A549 (cell line): ENCODE data around the gene ANP32A. TPM values are rescaled to one million over a fixed set of nuclear protein-coding genes. Genes with fewer than 3 reads are reported as not detected.

Source experiments
- ATAC-seq, 2 experiments: fragments of 200-7000 bp in 1 of 2; fragments of >200 bp in 1 of 2; cut with Nextera tagmentation in 1 of 2; cut with Tn5 transposase in 1 of 2; 3 replicates each; pipeline versions ENCODE4 v1.8.0 to v1.9.1; 2018 to 2020; ENCODE audit warnings: mild to moderate bottlenecking in 1 of 2, moderate library complexity in 1 of 2
- CTCF ChIA-PET: fragments of 300-600 bp; sonication (Branson Sonifier 250); formaldehyde crosslinking; extraction: SDS; loops from one replicate; lab custom pipeline; 2021; ENCODE audit warnings: antibody characterized with exemption, inconsistent platforms; lab: Yijun Ruan, JAX
- POLR2A ChIA-PET: fragments of 350-600 bp; formaldehyde crosslinking; extraction: SDS; loops from one replicate; lab custom pipeline; 2021; ENCODE audit warnings: antibody characterized with exemption, inconsistent platforms; lab: Yijun Ruan, JAX
- DNase-seq, 2 experiments: peaks; one replicate each; pipeline versions ENCODE4 v3.0.0 to v3.0.0-alpha.2; 2011 to 2016; ENCODE audit warnings: low read depth in 1 of 2, low spot score in 1 of 2
- FAIRE-seq: peaks from 2 replicates; lab custom pipeline; 2011; peaks lifted over from hg19 to GRCh38; lab: Jason Lieb, UNC
- H3K27ac ChIP-seq, 2 experiments: fragments of >200 bp; sonication (Bioruptor Twin); formaldehyde crosslinking; 3 replicates each; pipeline ENCODE4 v1.5.1; 2016 to 2017
- H3K4me1 ChIP-seq: fragments of >200 bp; sonication (Bioruptor Twin); formaldehyde crosslinking; 3 replicates; pipeline ENCODE4 v1.6.1; 2016
- H3K4me2 ChIP-seq: fragments of >200 bp; sonication (Bioruptor Twin); formaldehyde crosslinking; 3 replicates; pipeline ENCODE4 v1.6.1; 2016
- H3K4me3 ChIP-seq: fragments of >200 bp; sonication (Bioruptor Twin); formaldehyde crosslinking; 3 replicates; pipeline ENCODE4 v1.5.1; 2016
- H3K9me3 ChIP-seq: fragments of >200 bp; sonication (Bioruptor Twin); formaldehyde crosslinking; 3 replicates; pipeline ENCODE4 v1.6.1; 2016
- CEBPB ChIP-seq, 2 experiments: fragments of >200 bp in 1 of 2; sonication (Bioruptor Twin) in 1 of 2; formaldehyde crosslinking in 1 of 2; IDR thresholded peaks; 2 replicates each; pipeline ENCODE4 v1.6.1; 2012 to 2016
- E2F6 ChIP-seq: IDR thresholded peaks from 2 replicates; pipeline ENCODE4 v1.6.1; 2012; ENCODE audit warnings: low read depth, borderline replicate concordance
- EHMT2 ChIP-seq: fragments of 200-600 bp; sonication (generic); IDR thresholded peaks from 2 replicates; pipeline ENCODE4 v1.6.1; 2016; ENCODE audit warnings: antibody characterized with exemption, low read depth, mild to moderate bottlenecking, moderate library complexity
- EP300 ChIP-seq, 2 experiments: fragments of >200 bp; sonication (Bioruptor Twin); formaldehyde crosslinking; IDR thresholded peaks; 2 replicates in 1 of 2; 3 replicates in 1 of 2; pipeline ENCODE4 v1.6.1; 2016 to 2017
- FOXS1 ChIP-seq: fragments of 250-450 bp; sonication (Bioruptor Pico); IDR thresholded peaks from 2 replicates; pipeline ENCODE4 v1.5.0; 2020; ENCODE audit warnings: mild to moderate bottlenecking, moderate library complexity
- HEYL ChIP-seq: fragments of 250-450 bp; sonication (Bioruptor Pico); IDR thresholded peaks from 2 replicates; pipeline ENCODE4 v1.8.0; 2021; ENCODE audit warnings: mild to moderate bottlenecking, moderate library complexity
- HOXA7 ChIP-seq: fragments of 250-450 bp; sonication (Bioruptor Pico); IDR thresholded peaks from 2 replicates; pipeline ENCODE4 v1.5.0; 2020; ENCODE audit warnings: mild to moderate bottlenecking, moderate library complexity
- HOXB13 ChIP-seq: fragments of 250-450 bp; sonication (Bioruptor Pico); IDR thresholded peaks from 2 replicates; pipeline ENCODE4 v1.5.0; 2020; ENCODE audit warnings: low read depth, mild to moderate bottlenecking, moderate library complexity
- KDM1A ChIP-seq: fragments of 200-600 bp; sonication (generic); IDR thresholded peaks from 2 replicates; pipeline ENCODE4 v1.6.1; 2016; ENCODE audit warnings: low read depth, mild to moderate bottlenecking
- KDM5A ChIP-seq: fragments of 200-600 bp; sonication (generic); IDR thresholded peaks from 2 replicates; pipeline ENCODE4 v1.6.1; 2016; ENCODE audit warnings: antibody characterized with exemption, mild to moderate bottlenecking
- MAFK ChIP-seq: fragments of 450-650 bp; IDR thresholded peaks from 2 replicates; pipeline ENCODE4 v1.6.1; 2014; ENCODE audit not compliant: partially characterized antibody
- MAX ChIP-seq: IDR thresholded peaks from 2 replicates; pipeline ENCODE4 v1.6.1; 2012
- NFE2L2 ChIP-seq: fragments of 150-350 bp; conservative IDR thresholded peaks from 2 replicates; pipeline ENCODE4 v1.6.1; 2014; ENCODE audit warnings: low read length
- NR3C1 ChIP-seq: fragments of >200 bp; sonication (Bioruptor Twin); formaldehyde crosslinking; IDR thresholded peaks from 3 replicates; pipeline ENCODE4 v1.6.1; 2017
- POLR2AphosphoS2 ChIP-seq: conservative IDR thresholded peaks from 2 replicates; pipeline ENCODE4 v1.6.1; 2012; ENCODE audit warnings: low read length, improper control_type of control experiment, inconsistent platforms
- RARB ChIP-seq: fragments of 250-450 bp; sonication (Bioruptor Pico); IDR thresholded peaks from 2 replicates; pipeline ENCODE4 v1.8.0; 2021; ENCODE audit warnings: mild to moderate bottlenecking, moderate library complexity
- RCOR1 ChIP-seq: fragments of 150-350 bp; IDR thresholded peaks from 2 replicates; pipeline ENCODE4 v1.6.1; 2014; ENCODE audit warnings: antibody characterized with exemption, low read length, low read depth
- RFX5 ChIP-seq: fragments of 450-650 bp; IDR thresholded peaks from 2 replicates; pipeline ENCODE4 v1.7.1; 2014; ENCODE audit warnings: antibody characterized with exemption, mild to moderate bottlenecking, moderate library complexity
- SMC3 ChIP-seq: fragments of >200 bp; sonication (Bioruptor Twin); formaldehyde crosslinking; IDR thresholded peaks from 3 replicates; pipeline ENCODE4 v1.6.1; 2018; ENCODE audit warnings: inconsistent platforms
- USF2 ChIP-seq: fragments of 450-650 bp; IDR thresholded peaks from 2 replicates; pipeline ENCODE4 v1.6.1; 2014; ENCODE audit warnings: antibody characterized with exemption
- ZNF302 ChIP-seq: fragments of 250-450 bp; sonication (Bioruptor Pico); IDR thresholded peaks from 2 replicates; pipeline ENCODE4 v1.9.0; 2021; ENCODE audit warnings: inconsistent platforms, mild to moderate bottlenecking, moderate library complexity
- WGBS: methylation state at CpG from one replicate; pipeline ENCODE4 v1.1.6; 2017; ENCODE audit errors: missing lambda C conversion rate; 5-methylcytosine and 5-hydroxymethylcytosine counted together
- polyA plus RNA-seq, 4 experiments: library from polyadenylated mRNA; depleted of rRNA in 3 of 4; stranded (reverse); fragments of >200 nt; fragmentation: RNase III in 1 of 4; extraction: RNeasy Plus Mini Kit Qiagen cat#74134 plus additional on column Dnase treatment in 1 of 4; gene quantifications; 2 replicates in 3 of 4; 3 replicates in 1 of 4; pipeline ENCODE4 v1.2.3, GENCODE V29; 2011 to 2017
- TF ChIP-seq, protein P1 (sequence below): fragments of 250-450 bp; sonication (Bioruptor Pico); IDR thresholded peaks from 2 replicates; pipeline ENCODE4 v1.5.0; 2021; ENCODE audit warnings: mild to moderate bottlenecking, moderate library complexity, borderline replicate concordance

ANP32A gene
- polyA plus RNA-seq, 2 of the 4 experiments (the other 2 are of a cell fraction), result 208 to 354 TPM

DNA sequence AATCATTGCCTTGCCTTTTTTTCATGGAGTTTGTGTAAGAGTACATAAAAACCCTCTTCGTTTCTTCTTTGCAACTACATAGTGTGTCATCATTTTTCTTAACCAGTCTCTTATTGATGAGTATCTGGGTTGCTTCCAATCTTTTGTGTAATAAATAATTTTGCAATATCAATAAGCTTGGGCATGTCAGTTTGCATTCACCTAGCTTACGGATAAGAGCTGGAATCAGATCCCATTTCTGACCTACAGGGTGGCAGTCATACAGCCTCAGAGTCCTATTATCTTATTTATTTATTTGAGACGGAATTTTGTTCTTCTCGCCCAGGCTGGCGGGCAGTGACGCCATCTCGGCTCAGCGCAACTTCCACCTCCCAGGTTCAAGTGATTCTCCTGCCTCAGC, 18.3 kb downstream of the ANP32A start:
- Histone ChIP-seq H3K4me1 (0 out of 3 replicates have a peak, but pooled peaks cover 6% of the 10 kb centered on the region), H3K27ac (no peak overlapping the region), H3K4me2 (no peak overlapping the region), H3K9me3 (no peaks in the 10 kb centered on the region), H3K4me3 (no peak overlapping the region)
- CTCF ChIA-PET, result interaction anchor here (0.6 to 0.8 kb wide), 2 partner anchors 19 to 26 kb away, joined by 3 read pairs; no protein-coding TSS in a partner anchor
- POLR2A ChIA-PET, result no interaction called here
- DNase-seq (no peak), FAIRE-seq (no peak), ATAC-seq (no peak)
- no peak for TF ChIP-seq KDM5A
- no peak for TF ChIP-seq SMC3
- TF ChIP-seq NR3C1, result no peak
- no peak for TF ChIP-seq E2F6
- no peak for TF ChIP-seq EP300 (IDR thresholded peaks at IDR 0.05)
- TF ChIP-seq EHMT2, result no peak
- TF ChIP-seq, protein P1, sequence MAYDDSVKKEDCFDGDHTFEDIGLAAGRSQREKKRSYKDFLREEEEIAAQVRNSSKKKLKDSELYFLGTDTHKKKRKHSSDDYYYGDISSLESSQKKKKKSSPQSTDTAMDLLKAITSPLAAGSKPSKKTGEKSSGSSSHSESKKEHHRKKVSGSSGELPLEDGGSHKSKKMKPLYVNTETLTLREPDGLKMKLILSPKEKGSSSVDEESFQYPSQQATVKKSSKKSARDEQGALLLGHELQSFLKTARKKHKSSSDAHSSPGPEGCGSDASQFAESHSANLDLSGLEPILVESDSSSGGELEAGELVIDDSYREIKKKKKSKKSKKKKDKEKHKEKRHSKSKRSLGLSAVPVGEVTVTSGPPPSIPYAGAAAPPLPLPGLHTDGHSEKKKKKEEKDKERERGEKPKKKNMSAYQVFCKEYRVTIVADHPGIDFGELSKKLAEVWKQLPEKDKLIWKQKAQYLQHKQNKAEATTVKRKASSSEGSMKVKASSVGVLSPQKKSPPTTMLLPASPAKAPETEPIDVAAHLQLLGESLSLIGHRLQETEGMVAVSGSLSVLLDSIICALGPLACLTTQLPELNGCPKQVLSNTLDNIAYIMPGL (CRISPR knock-in tag), result no peak
- TF ChIP-seq KDM1A, result no peak
- no peak for TF ChIP-seq MAX
- no peak for TF ChIP-seq ZNF302 (CRISPR knock-in tag)
- no peak for TF ChIP-seq HOXA7 (CRISPR knock-in tag)
- no peak for TF ChIP-seq RFX5
- TF ChIP-seq HOXB13 (CRISPR knock-in tag), result no peak
- no peak for TF ChIP-seq NFE2L2
- no peak for TF ChIP-seq RARB (CRISPR knock-in tag)
- no peak for TF ChIP-seq HEYL (CRISPR knock-in tag)
- WGBS, result 94% methylated on average over 8 of the region's 8 CpGs

DNA sequence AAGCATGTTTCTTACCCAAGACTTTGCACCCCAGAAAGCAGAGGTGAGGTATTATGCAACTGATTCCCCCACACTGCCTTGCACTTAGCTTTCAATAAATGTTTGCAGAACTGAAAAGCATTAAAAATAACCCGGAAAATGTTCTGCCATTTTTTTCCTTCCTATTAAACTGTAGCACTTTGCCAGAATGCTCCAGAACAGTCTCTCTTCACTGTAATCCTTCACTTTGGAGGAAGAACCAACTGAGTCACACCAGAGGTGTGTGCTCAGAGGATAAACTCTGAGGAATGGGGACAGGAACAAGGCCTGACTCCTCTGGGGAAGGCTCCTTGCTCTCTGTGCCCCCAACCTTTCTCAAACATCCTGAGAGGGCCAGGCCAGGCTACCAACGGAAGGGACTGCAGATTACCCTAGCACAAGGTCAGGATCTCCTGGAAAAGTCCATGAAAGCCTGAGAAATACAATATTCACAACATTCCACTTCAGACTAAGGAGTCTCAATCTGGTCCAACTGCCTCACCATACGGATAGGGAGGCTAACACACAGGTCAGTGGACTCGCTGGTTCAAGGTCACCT, 19.0 kb downstream of the ANP32A start:
- ATAC-seq (no peak), FAIRE-seq (no peak), DNase-seq (no peak)
- Histone ChIP-seq H3K4me1 (0 out of 3 replicates have a peak, but pooled peaks cover 6% of the 10 kb centered on the region), H3K4me2 (no peak overlapping the region), H3K4me3 (no peak overlapping the region), H3K27ac (0 out of 6 replicates have a peak overlapping the region, but pooled peaks of 1 of the 2 experiments have one; percentile 15)
- POLR2A ChIA-PET, result no interaction called here
- TF ChIP-seq USF2 (no peak), CEBPB (IDR thresholded peaks at IDR 0.05) (0 out of 4 replicates have a peak, but pooled peaks of 1 of the 2 experiments have one; percentile 5)
- TF ChIP-seq, all 56 proteins: peak for 1
- WGBS, result 82% methylated on average over 4 of the region's 4 CpGs
- CTCF ChIA-PET, result interaction anchor here (0.6 to 1.0 kb wide), 2 partner anchors 15 to 299 kb away, joined by 3 read pairs; no protein-coding TSS in a partner anchor
- no peaks in the 10 kb centered on the region for H3K9me3 ChIP-seq

GRCh38 chr15:68800875-68801274, 19.8 kb downstream of the ANP32A start:
- Histone ChIP-seq H3K27ac (no peak overlapping the region), H3K9me3 (no peaks in the 10 kb centered on the region), H3K4me3 (no peak overlapping the region), H3K4me2 (no peak overlapping the region), H3K4me1 (peaks cover 6% of the 10 kb centered on the region; the same call in 1 of the 3 replicates)
- TF ChIP-seq POLR2AphosphoS2, result no peak
- TF ChIP-seq KDM1A, result no peak
- no peak for TF ChIP-seq MAFK
- no peak for TF ChIP-seq FOXS1 (CRISPR knock-in tag)
- no peak for TF ChIP-seq RCOR1
- 95% methylated on average over 1 of the region's 1 CpG for WGBS
- DNase-seq (no peak), ATAC-seq (no peak), FAIRE-seq (no peak)
- CTCF ChIA-PET, result interaction anchor here (0.6 to 1.4 kb wide), 4 partner anchors 16 to 300 kb away, joined by 3 read pairs; no protein-coding TSS in a partner anchor
- POLR2A ChIA-PET, result no interaction called here
